H9 (cell line): ENCODE results near the gene SCAF1. TPM values are rescaled to one million over a fixed set of nuclear protein-coding genes. Genes with fewer than 3 reads are reported as not detected.

Source experiments
- DNase-seq: peaks from one replicate; pipeline ENCODE4 v3.0.0-alpha.2; 2017
- H2AFZ ChIP-seq: one replicate; pipeline ENCODE4 v1.6.1; 2013; ENCODE audit warnings: mild to moderate bottlenecking, low read length, control low read depth, moderate library complexity
- H2AK5ac ChIP-seq: 2 replicates; pipeline ENCODE4 v1.6.1; 2013; ENCODE audit warnings: low read length, control low read depth, mixed read lengths; ENCODE audit not compliant: insufficient read length
- H2BK120ac ChIP-seq: one replicate; pipeline ENCODE4 v1.6.1; 2013; ENCODE audit warnings: low read depth, mild to moderate bottlenecking, low read length, control low read depth, inconsistent platforms; ENCODE audit not compliant: poor library complexity, severe bottlenecking
- H2BK12ac ChIP-seq: 2 replicates; pipeline ENCODE4 v1.6.1; 2013; ENCODE audit warnings: low read length, control low read depth, mixed read lengths, low read depth; ENCODE audit not compliant: insufficient read length
- H2BK15ac ChIP-seq: 2 replicates; pipeline ENCODE4 v1.6.1; 2013; ENCODE audit warnings: low read depth, low read length, control low read depth
- H2BK20ac ChIP-seq: one replicate; pipeline ENCODE4 v1.6.1; 2013; ENCODE audit warnings: low read depth, mild to moderate bottlenecking, low read length, control low read depth, inconsistent platforms; ENCODE audit not compliant: poor library complexity, severe bottlenecking
- H2BK5ac ChIP-seq: 2 replicates; pipeline ENCODE4 v1.6.1; 2013; ENCODE audit warnings: low read length, control low read depth, mixed read lengths; ENCODE audit not compliant: insufficient read length
- H3K14ac ChIP-seq: 2 replicates; pipeline ENCODE4 v1.6.1; 2013; ENCODE audit warnings: low read length, control low read depth; ENCODE audit not compliant: insufficient read depth
- H3K18ac ChIP-seq: 2 replicates; pipeline ENCODE4 v1.6.1; 2013; ENCODE audit warnings: low read depth, mild to moderate bottlenecking, mixed read lengths, low read length, control low read depth; ENCODE audit not compliant: insufficient read length
- H3K23ac ChIP-seq: 2 replicates; pipeline ENCODE4 v1.6.1; 2013; ENCODE audit warnings: low read length, control low read depth, mixed read lengths, low read depth; ENCODE audit not compliant: insufficient read length
- H3K23me2 ChIP-seq: 2 replicates; pipeline ENCODE4 v1.6.1; 2013; ENCODE audit warnings: low read depth, mild to moderate bottlenecking, mixed read lengths, low read length, control low read depth; ENCODE audit not compliant: insufficient read length, poor library complexity, severe bottlenecking
- H3K27ac ChIP-seq: 2 replicates; pipeline ENCODE4 v1.5.1; 2013; ENCODE audit warnings: low read length, control low read depth, mixed read lengths, low read depth; ENCODE audit not compliant: insufficient read length
- H3K27me3 ChIP-seq: 2 replicates; pipeline ENCODE4 v1.6.1; 2013; ENCODE audit warnings: low read length, control low read depth, inconsistent platforms; ENCODE audit not compliant: insufficient read depth
- H3K4ac ChIP-seq: 2 replicates; pipeline ENCODE4 v1.6.1; 2013; ENCODE audit warnings: low read depth, mild to moderate bottlenecking, control low read depth, inconsistent platforms, low read length, moderate library complexity
- H3K4me1 ChIP-seq: 2 replicates; pipeline ENCODE4 v1.6.1; 2013; ENCODE audit warnings: low read length, control low read depth, inconsistent platforms; ENCODE audit not compliant: insufficient read depth
- H3K4me2 ChIP-seq: 2 replicates; pipeline ENCODE4 v1.6.1; 2013; ENCODE audit warnings: low read length, control low read depth, mixed read lengths; ENCODE audit not compliant: insufficient read length, insufficient read depth
- H3K56ac ChIP-seq: 2 replicates; pipeline ENCODE4 v1.6.1; 2013; ENCODE audit warnings: low read depth, mild to moderate bottlenecking, mixed read lengths, low read length, control low read depth; ENCODE audit not compliant: insufficient read length
- H3K79me1 ChIP-seq: 2 replicates; pipeline ENCODE4 v1.6.1; 2013; ENCODE audit warnings: low read depth, mild to moderate bottlenecking, moderate library complexity, low read length, control low read depth, inconsistent platforms; ENCODE audit not compliant: insufficient read depth, poor library complexity, severe bottlenecking
- H3K79me2 ChIP-seq: 2 replicates; pipeline ENCODE4 v1.6.1; 2013; ENCODE audit warnings: low read length, control low read depth, inconsistent platforms; ENCODE audit not compliant: insufficient read depth
- H3K9ac ChIP-seq: 2 replicates; pipeline ENCODE4 v1.6.1; 2013; ENCODE audit warnings: low read length, control low read depth, mixed read lengths; ENCODE audit not compliant: insufficient read length; ENCODE audit errors: extremely low read depth
- H3K9me3 ChIP-seq: one replicate; pipeline ENCODE4 v1.6.1; 2013; ENCODE audit warnings: low read depth, low read length, inconsistent platforms; ENCODE audit not compliant: control insufficient read depth
- H3T11ph ChIP-seq: one replicate; pipeline ENCODE4 v1.6.1; 2013; ENCODE audit warnings: mild to moderate bottlenecking, low read length, control low read depth, inconsistent platforms
- H4K20me1 ChIP-seq: one replicate; pipeline ENCODE4 v1.6.1; 2013; ENCODE audit not compliant: control insufficient read depth, insufficient read length, insufficient read depth
- H4K5ac ChIP-seq: 2 replicates; pipeline ENCODE4 v1.6.1; 2013; ENCODE audit warnings: low read depth, mild to moderate bottlenecking, mixed read lengths, low read length, control low read depth; ENCODE audit not compliant: insufficient read length
- H4K8ac ChIP-seq: replicated peaks from 2 replicates; pipeline ENCODE4 v1.6.1; 2013; ENCODE audit warnings: low read length, control low read depth, mixed read lengths, low read depth; ENCODE audit not compliant: insufficient read length
- H4K91ac ChIP-seq: 2 replicates; pipeline ENCODE4 v1.6.1; 2013; ENCODE audit warnings: low read depth, mild to moderate bottlenecking, moderate library complexity, mixed read lengths, low read length, control low read depth; ENCODE audit not compliant: insufficient read length
- H3K27ac Mint-ChIP-seq, 3 experiments: 2 replicates in 2 of 3; 3 replicates in 1 of 3; pipeline ENCODE4 v1.8.0; 2020 to 2021; ENCODE audit warnings: mixed read lengths in 3 of 3, mild to moderate bottlenecking in 1 of 3, moderate library complexity in 1 of 3
- H3K27me3 Mint-ChIP-seq: 2 replicates; pipeline ENCODE4 v1.8.0; 2021; ENCODE audit warnings: low read depth, mild to moderate bottlenecking, moderate library complexity, mixed read lengths
- H3K36me3 Mint-ChIP-seq, 3 experiments: 2 replicates in 2 of 3; 3 replicates in 1 of 3; pipeline ENCODE4 v1.8.0; 2020 to 2021; ENCODE audit warnings: low read depth in 3 of 3, mixed read lengths in 3 of 3; ENCODE audit not compliant: insufficient read depth in 1 of 3
- H3K4me1 Mint-ChIP-seq, 2 experiments: 2 replicates each; pipeline ENCODE4 v1.8.0; 2020; ENCODE audit warnings: mixed read lengths in 2 of 2
- H3K4me3 Mint-ChIP-seq, 2 experiments: 2 replicates in 1 of 2; 3 replicates in 1 of 2; pipeline ENCODE4 v1.8.0; 2020 to 2021; ENCODE audit warnings: mild to moderate bottlenecking in 2 of 2, mixed read lengths in 2 of 2, moderate library complexity in 1 of 2
- H3K9me3 Mint-ChIP-seq, 2 experiments: 2 replicates in 1 of 2; 3 replicates in 1 of 2; pipeline ENCODE4 v1.8.0; 2020; ENCODE audit warnings: mild to moderate bottlenecking in 2 of 2, mixed read lengths in 2 of 2, moderate library complexity in 1 of 2
- WGBS: extraction: QIAGEN DNeasy Blood & Tissue Kit; methylation state at CpG from one replicate; pipeline ENCODE4 v1.1.7; 2013; ENCODE audit warnings: missing lambda C conversion rate, low lambda C conversion rate, mixed read lengths; ENCODE audit not compliant: insufficient read length; ENCODE audit errors: extremely low coverage; 5-methylcytosine and 5-hydroxymethylcytosine counted together
- total RNA-seq: library from RNA; stranded (reverse); gene quantifications from 2 replicates; pipeline ENCODE4 v1.2.1, GENCODE V29; 2021
- TF ChIP-seq, protein P1 (sequence below): fragments of 200-600 bp; sonication (generic); conservative IDR thresholded peaks from 3 replicates; pipeline ENCODE4 v1.8.0; 2021; ENCODE audit warnings: antibody characterized with exemption, mild to moderate bottlenecking

Gene SCAF1
- total RNA-seq, 1 experiment from 2014 or later: 85.3 TPM

DNA sequence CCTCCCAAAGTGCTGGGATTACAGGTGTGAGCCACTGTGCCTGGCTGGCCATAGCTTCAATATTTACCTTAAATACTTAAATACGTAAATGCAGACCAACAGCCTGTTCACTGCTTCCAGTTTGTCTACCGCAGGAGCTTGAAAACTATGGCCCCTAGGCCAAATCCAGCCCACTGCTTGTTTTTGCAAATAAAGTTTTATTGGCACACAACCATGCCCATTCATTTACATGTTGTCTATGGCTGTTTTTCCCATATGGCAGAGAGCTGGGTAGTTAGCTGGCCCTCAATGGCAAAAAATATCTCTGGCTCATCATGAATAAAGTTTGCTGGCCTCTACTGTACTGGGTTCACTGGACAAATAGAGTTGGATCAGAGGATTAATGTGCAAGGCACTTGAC is 39.2 kb upstream of the SCAF1 start:
- Mint-ChIP-seq H3K27me3 (no peaks in the 10 kb centered on the region), H3K4me3 (no peak overlapping the region), H3K27ac (no peak overlapping the region), H3K4me1 (no peaks in the 10 kb centered on the region), H3K36me3 (peaks cover 36 to 91% (median 79%) of the 10 kb centered on the region in 3 experiments), H3K9me3 (no peaks in the 10 kb centered on the region)
- Histone ChIP-seq H4K8ac (no peak overlapping the region), H2BK5ac (no peak overlapping the region), H3K79me2 (peaks cover 9% of the 10 kb centered on the region; the same call in 1 of the 2 replicates), H4K91ac (no peak overlapping the region), H2BK12ac (no peak overlapping the region), H3K14ac (no peak overlapping the region), H3K23ac (no peak overlapping the region), H3K23me2 (no peaks in the 10 kb centered on the region), H4K20me1 (no peaks in the 10 kb centered on the region), H3K4me2 (no peak overlapping the region), H3T11ph (no peak overlapping the region), H4K5ac (no peak overlapping the region), H2AK5ac (no peak overlapping the region), H2BK20ac (no peak overlapping the region), H3K27ac (no peak overlapping the region), H3K9me3 (no peaks in the 10 kb centered on the region), H2AFZ (no peak overlapping the region), H2BK15ac (no peak overlapping the region), H3K79me1 (no peaks in the 10 kb centered on the region), H2BK120ac (no peak overlapping the region), H3K27me3 (no peaks in the 10 kb centered on the region), H3K18ac (no peak overlapping the region), H3K4ac (no peak overlapping the region), H3K56ac (no peak overlapping the region), H3K9ac (no peak overlapping the region), H3K4me1 (no peaks in the 10 kb centered on the region)
- DNase-seq: no peak
- TF ChIP-seq, protein P1, sequence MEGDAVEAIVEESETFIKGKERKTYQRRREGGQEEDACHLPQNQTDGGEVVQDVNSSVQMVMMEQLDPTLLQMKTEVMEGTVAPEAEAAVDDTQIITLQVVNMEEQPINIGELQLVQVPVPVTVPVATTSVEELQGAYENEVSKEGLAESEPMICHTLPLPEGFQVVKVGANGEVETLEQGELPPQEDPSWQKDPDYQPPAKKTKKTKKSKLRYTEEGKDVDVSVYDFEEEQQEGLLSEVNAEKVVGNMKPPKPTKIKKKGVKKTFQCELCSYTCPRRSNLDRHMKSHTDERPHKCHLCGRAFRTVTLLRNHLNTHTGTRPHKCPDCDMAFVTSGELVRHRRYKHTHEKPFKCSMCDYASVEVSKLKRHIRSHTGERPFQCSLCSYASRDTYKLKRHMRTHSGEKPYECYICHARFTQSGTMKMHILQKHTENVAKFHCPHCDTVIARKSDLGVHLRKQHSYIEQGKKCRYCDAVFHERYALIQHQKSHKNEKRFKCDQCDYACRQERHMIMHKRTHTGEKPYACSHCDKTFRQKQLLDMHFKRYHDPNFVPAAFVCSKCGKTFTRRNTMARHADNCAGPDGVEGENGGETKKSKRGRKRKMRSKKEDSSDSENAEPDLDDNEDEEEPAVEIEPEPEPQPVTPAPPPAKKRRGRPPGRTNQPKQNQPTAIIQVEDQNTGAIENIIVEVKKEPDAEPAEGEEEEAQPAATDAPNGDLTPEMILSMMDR: no peak
- WGBS: no CpG with 5 or more reads among the region's 2 CpGs
